Neutrophil (primary cell): Measurements from ENCODE around the gene TRAPPC11.

Experiments used
- H3K27ac ChIP-seq: fragments of 200-600 bp; sonication (generic); 2 replicates; pipeline ENCODE4 v1.5.1; 2016; ENCODE audit warnings: mild to moderate bottlenecking, moderate library complexity
- H3K27me3 ChIP-seq: fragments of 200-600 bp; sonication (generic); 2 replicates; pipeline ENCODE4 v1.6.0; 2016; ENCODE audit warnings: mild to moderate bottlenecking
- H3K36me3 ChIP-seq: fragments of 200-600 bp; sonication (generic); 2 replicates; pipeline ENCODE4 v1.5.1; 2017
- H3K4me1 ChIP-seq, 2 experiments: fragments of 200-600 bp in 1 of 2; sonication (generic) in 1 of 2; 1 replicate in 1 of 2; 2 replicates in 1 of 2; pipeline versions ENCODE4 v1.5.1 to v1.6.1; 2013 to 2016; ENCODE audit warnings: low read depth in 1 of 2, low read length in 1 of 2, mild to moderate bottlenecking in 1 of 2, moderate library complexity in 1 of 2; ENCODE audit not compliant: control insufficient read depth in 1 of 2, insufficient read depth in 1 of 2
- H3K4me3 ChIP-seq, 2 experiments: fragments of 200-600 bp in 1 of 2; sonication (generic) in 1 of 2; 1 replicate in 1 of 2; 2 replicates in 1 of 2; pipeline ENCODE4 v1.5.1; 2013 to 2016; ENCODE audit warnings: low read depth in 1 of 2, low read length in 1 of 2, mild to moderate bottlenecking in 1 of 2, moderate library complexity in 1 of 2
- H3K9me3 ChIP-seq: fragments of 200-600 bp; sonication (generic); 2 replicates; pipeline ENCODE4 v1.5.1; 2016
- TF ChIP-seq, protein P1 (sequence below): fragments of 200-600 bp; sonication (generic); IDR thresholded peaks from 2 replicates; pipeline ENCODE4 v1.5.1; 2016; ENCODE audit warnings: antibody characterized with exemption

TRAPPC11 gene

DNA sequence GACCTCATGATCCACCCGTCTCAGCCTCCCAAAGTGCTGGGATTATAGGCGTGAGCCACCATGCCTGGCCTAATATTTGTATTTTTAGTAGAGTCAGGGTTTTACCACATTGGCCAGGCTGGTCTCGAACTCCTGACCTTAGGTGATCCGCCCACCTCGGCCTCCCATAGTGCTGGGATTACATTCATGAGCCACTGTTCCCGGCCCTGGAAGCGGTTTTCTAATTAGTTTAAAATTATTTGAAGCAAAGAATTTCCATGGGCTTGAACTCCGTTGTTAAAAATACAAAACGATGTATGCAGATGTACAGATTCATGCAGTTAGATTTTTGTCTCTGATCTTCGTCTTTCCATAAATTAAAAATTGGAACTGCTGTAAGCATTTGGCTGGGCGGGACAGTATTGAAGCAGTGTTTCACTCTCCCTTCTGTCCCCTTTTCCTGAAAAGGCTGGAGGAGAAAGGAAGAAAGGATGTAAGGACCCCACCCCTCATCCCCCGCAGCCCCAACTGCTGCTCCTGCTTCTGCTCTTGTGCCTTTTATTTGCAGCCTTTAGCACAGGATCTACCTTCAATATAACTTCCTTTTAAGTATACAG lies 12.0 kb downstream of the TRAPPC11 start:
- Histone ChIP-seq H3K27me3 (no peaks in the 10 kb centered on the region), H3K9me3 (no peaks in the 10 kb centered on the region), H3K27ac (no peak overlapping the region), H3K4me3 (no peak overlapping the region), H3K4me1 (peaks cover 0 to 5% of the 10 kb centered on the region in 2 experiments), H3K36me3 (peaks cover 67% of the 10 kb centered on the region)
- TF ChIP-seq, protein P1, sequence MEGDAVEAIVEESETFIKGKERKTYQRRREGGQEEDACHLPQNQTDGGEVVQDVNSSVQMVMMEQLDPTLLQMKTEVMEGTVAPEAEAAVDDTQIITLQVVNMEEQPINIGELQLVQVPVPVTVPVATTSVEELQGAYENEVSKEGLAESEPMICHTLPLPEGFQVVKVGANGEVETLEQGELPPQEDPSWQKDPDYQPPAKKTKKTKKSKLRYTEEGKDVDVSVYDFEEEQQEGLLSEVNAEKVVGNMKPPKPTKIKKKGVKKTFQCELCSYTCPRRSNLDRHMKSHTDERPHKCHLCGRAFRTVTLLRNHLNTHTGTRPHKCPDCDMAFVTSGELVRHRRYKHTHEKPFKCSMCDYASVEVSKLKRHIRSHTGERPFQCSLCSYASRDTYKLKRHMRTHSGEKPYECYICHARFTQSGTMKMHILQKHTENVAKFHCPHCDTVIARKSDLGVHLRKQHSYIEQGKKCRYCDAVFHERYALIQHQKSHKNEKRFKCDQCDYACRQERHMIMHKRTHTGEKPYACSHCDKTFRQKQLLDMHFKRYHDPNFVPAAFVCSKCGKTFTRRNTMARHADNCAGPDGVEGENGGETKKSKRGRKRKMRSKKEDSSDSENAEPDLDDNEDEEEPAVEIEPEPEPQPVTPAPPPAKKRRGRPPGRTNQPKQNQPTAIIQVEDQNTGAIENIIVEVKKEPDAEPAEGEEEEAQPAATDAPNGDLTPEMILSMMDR: no peak

DNA sequence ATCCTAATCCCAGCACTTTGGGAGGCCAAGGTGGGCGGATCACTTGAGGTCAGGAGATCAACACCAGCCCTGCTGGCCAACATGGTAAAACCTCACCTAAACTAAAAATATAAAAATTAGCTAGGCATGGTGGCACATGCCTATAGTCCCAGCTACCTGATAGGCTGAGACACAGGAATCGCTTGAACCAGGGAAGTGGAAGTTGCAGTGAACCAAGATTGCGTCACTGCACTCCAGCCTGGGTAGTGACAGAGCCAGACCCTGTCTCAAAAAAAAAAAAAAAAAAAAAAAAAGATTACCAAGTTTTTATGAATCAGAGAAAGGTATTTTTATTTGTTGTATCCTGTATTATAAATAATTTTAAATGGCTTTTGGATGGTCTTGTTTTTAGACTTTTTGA lies 15.1 kb downstream of the TRAPPC11 start:
- Histone ChIP-seq H3K4me1 (peaks cover 0 to 5% of the 10 kb centered on the region in 2 experiments), H3K9me3 (no peaks in the 10 kb centered on the region), H3K4me3 (no peak overlapping the region), H3K27me3 (no peaks in the 10 kb centered on the region), H3K27ac (no peak overlapping the region), H3K36me3 (peaks cover 68% of the 10 kb centered on the region)
- TF ChIP-seq, protein P1: no peak

DNA sequence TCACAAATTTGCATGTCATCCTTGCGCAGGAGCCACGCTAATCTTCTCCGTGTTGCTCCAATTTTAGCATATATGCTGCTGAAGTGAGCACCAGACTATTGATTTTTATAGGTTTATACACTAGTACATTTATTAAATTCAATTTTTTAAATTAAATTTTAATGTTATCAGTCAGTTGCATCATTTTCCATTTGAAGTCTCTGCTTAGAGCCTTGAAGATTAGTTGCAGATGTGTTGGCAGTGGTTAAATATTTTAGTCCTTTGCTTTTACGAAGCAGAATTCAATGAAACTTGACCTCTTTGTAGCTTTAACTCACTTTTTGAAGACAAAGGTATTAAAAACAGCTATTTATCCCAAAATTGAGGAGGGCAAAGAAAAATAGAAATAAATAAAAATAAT lies 16.5 kb downstream of the TRAPPC11 start:
- TF ChIP-seq, protein P1: no peak
- Histone ChIP-seq H3K27me3 (no peaks in the 10 kb centered on the region), H3K4me3 (no peak overlapping the region), H3K27ac (no peak overlapping the region), H3K9me3 (no peaks in the 10 kb centered on the region), H3K36me3 (peaks cover 67% of the 10 kb centered on the region), H3K4me1 (peaks cover 0 to 5% of the 10 kb centered on the region in 2 experiments)

DNA sequence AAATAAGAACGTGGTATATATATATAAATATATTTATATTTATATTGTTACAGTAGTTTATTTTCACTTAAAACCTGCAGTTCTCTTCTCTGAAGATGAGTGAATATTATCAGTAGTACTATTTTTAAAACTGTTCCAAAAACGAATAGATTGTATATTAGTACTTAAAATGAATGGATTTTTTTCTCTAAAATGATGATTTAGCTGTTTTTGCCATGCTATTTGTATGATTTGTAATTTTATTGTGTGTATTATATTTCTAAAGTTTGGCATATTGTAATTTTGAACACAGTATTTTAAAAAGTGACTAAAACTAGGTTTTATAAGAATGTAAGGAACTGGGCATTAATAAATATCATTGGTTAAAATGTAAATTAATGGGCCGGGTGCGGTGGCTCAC lies 22.0 kb downstream of the TRAPPC11 start:
- no peak overlapping the region for H3K4me3 ChIP-seq
- TF ChIP-seq, protein P1: no peak
- peaks cover 95% of the 10 kb centered on the region for H3K36me3 ChIP-seq
- H3K4me1 ChIP-seq: no peaks in the 10 kb centered on the region
- H3K27ac ChIP-seq: no peak overlapping the region
- no peaks in the 10 kb centered on the region for H3K9me3 ChIP-seq
- H3K27me3 ChIP-seq: no peaks in the 10 kb centered on the region

DNA sequence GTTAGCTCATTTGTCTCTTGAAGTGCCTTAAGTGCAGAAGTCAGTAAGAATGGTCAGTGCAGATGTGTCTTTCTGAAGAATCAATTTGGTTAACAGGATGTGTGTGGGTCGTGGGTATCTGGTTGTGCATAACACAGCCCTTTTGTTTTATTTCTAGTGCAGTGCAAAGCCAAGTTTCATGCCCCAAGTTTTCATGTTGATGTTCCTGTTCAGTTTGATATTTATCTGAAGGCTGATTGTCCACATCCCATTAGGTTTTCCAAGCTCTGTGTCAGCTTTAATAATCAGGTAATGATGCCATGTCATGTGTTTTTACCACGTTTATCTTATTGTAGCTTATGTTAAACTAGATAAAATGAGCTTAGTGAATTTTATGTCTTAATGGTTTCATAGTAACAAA lies 27.4 kb downstream of the TRAPPC11 start:
- TF ChIP-seq, protein P1: no peak
- H3K36me3 ChIP-seq: peaks cover 89% of the 10 kb centered on the region

More for the DNA sequence above, 27.4 kb downstream of the TRAPPC11 start:
- Histone ChIP-seq H3K4me1 (no peaks in the 10 kb centered on the region), H3K4me3 (no peak overlapping the region), H3K27ac (no peak overlapping the region), H3K9me3 (no peaks in the 10 kb centered on the region), H3K27me3 (no peaks in the 10 kb centered on the region)
